ENCODE results near the gene SMIM5.
"Not testable (repeated sequence)": the region's sequence is repeated elsewhere in the genome, so short reads cannot be mapped to it uniquely, and the experiment has no call there.

SMIM5 gene

GRCh38 chr17:75624714-75625345 lies 8.4 kb upstream of the SMIM5 start:
- no peak for DNase-seq (ENCODE audit: low read depth in 2 of 2)

- DNase-seq (ENCODE audit: low read depth in 2 of 2), result no peak
Observed at GRCh38 chr17:75625813-75626486, 7.3 kb upstream of the SMIM5 start.

GRCh38 chr17:75626496-75627038 lies 6.7 kb upstream of the SMIM5 start:
- no peak for DNase-seq (ENCODE audit: low read depth in 2 of 2)

- no peak for DNase-seq (ENCODE audit: low read depth in 2 of 2)
Observed at GRCh38 chr17:75627094-75627493, 6.1 kb upstream of the SMIM5 start.

GRCh38 chr17:75628425-75628824 lies 4.8 kb upstream of the SMIM5 start:
- no peak for DNase-seq (ENCODE audit: low read depth in 2 of 2)

GRCh38 chr17:75629157-75629556 lies 4.1 kb upstream of the SMIM5 start:
- no peak for DNase-seq (ENCODE audit: low read depth in 2 of 2)

- no peak for DNase-seq (ENCODE audit: low read depth in 2 of 2)
Observed at GRCh38 chr17:75630071-75630917, 2.9 kb upstream of the SMIM5 start.

GRCh38 chr17:75631353-75631752 lies 1.9 kb upstream of the SMIM5 start:
- no peak for DNase-seq (ENCODE audit: low read depth in 2 of 2)

GRCh38 chr17:75632428-75632827 lies 806 bp upstream of the SMIM5 start:
- no peak for DNase-seq (ENCODE audit: low read depth in 2 of 2)

- DNase-seq (ENCODE audit: low read depth in 2 of 2), result peak; percentile 17 to 40
Observed at GRCh38 chr17:75633486-75634375, 497 bp downstream of the SMIM5 start.

- no peak for DNase-seq (ENCODE audit: low read depth in 2 of 2)
Observed at GRCh38 chr17:75634376-75634740, 1.1 kb downstream of the SMIM5 start.

- DNase-seq (ENCODE audit: low read depth in 2 of 2), result no peak
Observed at GRCh38 chr17:75634754-75635609, 1.7 kb downstream of the SMIM5 start.

- no peak for DNase-seq (ENCODE audit: low read depth in 2 of 2)
Observed at GRCh38 chr17:75635610-75636202, 2.5 kb downstream of the SMIM5 start.

GRCh38 chr17:75636381-75637142 lies 3.3 kb downstream of the SMIM5 start:
- no peak for DNase-seq (ENCODE audit: low read depth in 2 of 2)

- DNase-seq (ENCODE audit: low read depth in 2 of 2), result no peak
Observed at GRCh38 chr17:75637143-75637538, 3.9 kb downstream of the SMIM5 start.

- DNase-seq (ENCODE audit: low read depth in 2 of 2), result no peak
Observed at GRCh38 chr17:75637551-75637950, 4.3 kb downstream of the SMIM5 start.

- DNase-seq (ENCODE audit: low read depth in 2 of 2), result not testable (repeated sequence)
Observed at GRCh38 chr17:75638039-75638438, 4.8 kb downstream of the SMIM5 start.

GRCh38 chr17:75638893-75639292 lies 5.7 kb downstream of the SMIM5 start:
- DNase-seq (ENCODE audit: low read depth in 2 of 2), result no peak

GRCh38 chr17:75639327-75639726 lies 6.1 kb downstream of the SMIM5 start:
- DNase-seq (ENCODE audit: low read depth in 2 of 2), result no peak

Data from stimulated activated CD4-positive, alpha-beta T cell treated with anti-CD3 and anti-CD28 coated beads, Interleukin-12 subunit alpha, Interleukin-12 subunit beta, amount 100 ng/mL, for 24 hours (primary cell).